GM12878 (cell line): ENCODE data around the gene C1QC.

ENCODE experiments used
- ATF2 ChIP-seq: IDR thresholded peaks from 2 replicates; pipeline ENCODE4 v1.6.1; 2012; ENCODE audit warnings: low read length, inconsistent platforms
- BHLHE40 ChIP-seq, 2 experiments: fragments of 450-650 bp in 1 of 2; IDR thresholded peaks; 2 replicates each; pipeline ENCODE4 v1.6.1; 2011 to 2017; ENCODE audit warnings: low read depth in 2 of 2, borderline replicate concordance in 1 of 2, improper control_type of control experiment in 1 of 2, low read length in 1 of 2, mild to moderate bottlenecking in 1 of 2
- CTCF ChIP-seq, 3 experiments: IDR thresholded peaks in 2 of 3; conservative IDR thresholded peaks in 1 of 3; 2 replicates each; pipeline ENCODE4 v1.5.1; 2011; ENCODE audit warnings: low read depth in 3 of 3, low read length in 3 of 3, mild to moderate bottlenecking in 3 of 3, control low read depth in 2 of 3, moderate library complexity in 2 of 3, inconsistent platforms in 1 of 3, mixed read lengths in 1 of 3; ENCODE audit not compliant: control insufficient read depth in 2 of 3, insufficient read depth in 1 of 3; ENCODE audit errors: extremely low read depth in 1 of 3
- EGR1 ChIP-seq, 2 experiments: IDR thresholded peaks; 1 replicate in 1 of 2; 2 replicates in 1 of 2; pipeline ENCODE4 v1.6.1; 2011 to 2012; ENCODE audit warnings: low read depth in 2 of 2, low read length in 2 of 2, borderline replicate concordance in 1 of 2, mild to moderate bottlenecking in 1 of 2, moderate library complexity in 1 of 2
- MTA3 ChIP-seq: IDR thresholded peaks from 2 replicates; pipeline ENCODE4 v1.6.1; 2012; ENCODE audit warnings: low read length, inconsistent platforms, borderline replicate concordance
- MXI1 ChIP-seq: fragments of 150-350 bp; IDR thresholded peaks from 2 replicates; pipeline ENCODE4 v1.6.1; 2011; ENCODE audit warnings: low read depth, mild to moderate bottlenecking, inconsistent platforms, low read length, improper control_type of control experiment
- POLR2AphosphoS5 ChIP-seq: IDR thresholded peaks from 2 replicates; pipeline ENCODE4 v1.6.1; 2011; ENCODE audit warnings: mild to moderate bottlenecking, low read length, inconsistent platforms
- SMC3 ChIP-seq: IDR thresholded peaks from 2 replicates; pipeline ENCODE4 v1.6.1; 2011; ENCODE audit warnings: low read length, improper control_type of control experiment, borderline replicate concordance
- STAT1 ChIP-seq: fragments of 450-650 bp; conservative IDR thresholded peaks from 2 replicates; pipeline ENCODE4 v1.6.1; 2014; ENCODE audit warnings: antibody characterized with exemption, mild to moderate bottlenecking
- TCF12 ChIP-seq: IDR thresholded peaks from 2 replicates; pipeline ENCODE4 v1.6.1; 2011; ENCODE audit warnings: low read depth, mild to moderate bottlenecking, low read length
- USF1 ChIP-seq: IDR thresholded peaks from 2 replicates; pipeline ENCODE4 v1.6.1; 2011; ENCODE audit warnings: borderline replicate concordance, low read depth, mild to moderate bottlenecking, moderate library complexity, mixed read lengths, low read length; ENCODE audit not compliant: insufficient read depth; ENCODE audit errors: extremely low read length
- ZBTB4 ChIP-seq: fragments of 450-650 bp; formaldehyde crosslinking; IDR thresholded peaks from 2 replicates; pipeline ENCODE4 v1.4.0; 2022; ENCODE audit warnings: mild to moderate bottlenecking, moderate library complexity

GRCh38 chr1:22611530-22611947, 31.9 kb upstream of the C1QC start:
- TF ChIP-seq EGR1 (IDR thresholded peaks at IDR 0.05; ENCODE audit: borderline replicate concordance in 1 of 2, low read depth in 2 of 2, low read length in 2 of 2) = no peak
- TF ChIP-seq BHLHE40 (IDR thresholded peaks at IDR 0.05; ENCODE audit: borderline replicate concordance in 1 of 2, low read depth in 2 of 2, low read length in 1 of 2) = no peak
- TF ChIP-seq ATF2 = no peak
- no peak for TF ChIP-seq MTA3
- no peak for TF ChIP-seq SMC3
- no peak for TF ChIP-seq MXI1
- TF ChIP-seq CTCF (IDR thresholded peaks at IDR 0.05 in 2 of 3, conservative IDR thresholded peaks at IDR 0.05 in 1 of 3; ENCODE audit: control insufficient read depth in 2 of 3, extremely low read depth in 1 of 3, insufficient read depth in 1 of 3, low read depth in 3 of 3, low read length in 3 of 3) = no peak
- no peak for TF ChIP-seq STAT1
- TF ChIP-seq USF1 = no peak
- no peak for TF ChIP-seq POLR2AphosphoS5
- TF ChIP-seq TCF12 = no peak
- no peak for TF ChIP-seq ZBTB4 (CRISPR knock-in tag)
